HL-60 (cell line): ENCODE data around the gene ALAD.

Source experiments
- DNase-seq, 2 experiments: peaks; one replicate each; pipeline ENCODE4 v3.0.0-alpha.2; 2010 to 2020; ENCODE audit warnings: low read depth in 1 of 2, low spot score in 1 of 2
- H3K27ac ChIP-seq: fragments of 250-450 bp; sonication (Bioruptor Pico); replicated peaks from 2 replicates; pipeline ENCODE4 v1.5.1; 2020; ENCODE audit warnings: mild to moderate bottlenecking, moderate library complexity
- H3K27me3 ChIP-seq: fragments of 250-450 bp; sonication (Bioruptor Pico); 2 replicates; pipeline ENCODE4 v1.5.1; 2021; ENCODE audit warnings: mild to moderate bottlenecking, moderate library complexity; ENCODE audit not compliant: insufficient read depth, poor library complexity, severe bottlenecking
- H3K4me3 ChIP-seq: replicated peaks from 2 replicates; pipeline ENCODE4 v1.5.1; 2011; ENCODE audit warnings: mild to moderate bottlenecking, control low read depth, low read length; ENCODE audit not compliant: insufficient read depth
- GABPA ChIP-seq: IDR thresholded peaks from 2 replicates; pipeline ENCODE4 v1.6.1; 2012; ENCODE audit warnings: low read depth
- POLR2AphosphoS5 ChIP-seq: IDR thresholded peaks from 2 replicates; pipeline ENCODE4 v1.6.1; 2012; ENCODE audit warnings: low read depth
- SPI1 ChIP-seq: IDR thresholded peaks from 2 replicates; pipeline ENCODE4 v1.6.1; 2012; ENCODE audit warnings: low read depth, mild to moderate bottlenecking, borderline replicate concordance
- TF ChIP-seq, protein P1 (sequence below): IDR thresholded peaks from 2 replicates; pipeline ENCODE4 v1.6.1; 2012; ENCODE audit warnings: low read depth; ENCODE audit not compliant: insufficient replicate concordance
- TF ChIP-seq, protein P2 (sequence below): IDR thresholded peaks from one replicate; pipeline ENCODE4 v1.5.1; 2011; ENCODE audit warnings: low read length, control low read depth, inconsistent platforms; ENCODE audit not compliant: insufficient read depth

Gene ALAD

GRCh38 chr9:113343732-113344231 lies 57.3 kb downstream of the ALAD start:
- Histone ChIP-seq H3K27me3 (no peaks in the 10 kb centered on the region), H3K4me3 (no peak overlapping the region), H3K27ac (peak overlapping the region; percentile 19)
- peak in 1 of 2 experiments; percentile 66 for DNase-seq
- TF ChIP-seq, protein P1, sequence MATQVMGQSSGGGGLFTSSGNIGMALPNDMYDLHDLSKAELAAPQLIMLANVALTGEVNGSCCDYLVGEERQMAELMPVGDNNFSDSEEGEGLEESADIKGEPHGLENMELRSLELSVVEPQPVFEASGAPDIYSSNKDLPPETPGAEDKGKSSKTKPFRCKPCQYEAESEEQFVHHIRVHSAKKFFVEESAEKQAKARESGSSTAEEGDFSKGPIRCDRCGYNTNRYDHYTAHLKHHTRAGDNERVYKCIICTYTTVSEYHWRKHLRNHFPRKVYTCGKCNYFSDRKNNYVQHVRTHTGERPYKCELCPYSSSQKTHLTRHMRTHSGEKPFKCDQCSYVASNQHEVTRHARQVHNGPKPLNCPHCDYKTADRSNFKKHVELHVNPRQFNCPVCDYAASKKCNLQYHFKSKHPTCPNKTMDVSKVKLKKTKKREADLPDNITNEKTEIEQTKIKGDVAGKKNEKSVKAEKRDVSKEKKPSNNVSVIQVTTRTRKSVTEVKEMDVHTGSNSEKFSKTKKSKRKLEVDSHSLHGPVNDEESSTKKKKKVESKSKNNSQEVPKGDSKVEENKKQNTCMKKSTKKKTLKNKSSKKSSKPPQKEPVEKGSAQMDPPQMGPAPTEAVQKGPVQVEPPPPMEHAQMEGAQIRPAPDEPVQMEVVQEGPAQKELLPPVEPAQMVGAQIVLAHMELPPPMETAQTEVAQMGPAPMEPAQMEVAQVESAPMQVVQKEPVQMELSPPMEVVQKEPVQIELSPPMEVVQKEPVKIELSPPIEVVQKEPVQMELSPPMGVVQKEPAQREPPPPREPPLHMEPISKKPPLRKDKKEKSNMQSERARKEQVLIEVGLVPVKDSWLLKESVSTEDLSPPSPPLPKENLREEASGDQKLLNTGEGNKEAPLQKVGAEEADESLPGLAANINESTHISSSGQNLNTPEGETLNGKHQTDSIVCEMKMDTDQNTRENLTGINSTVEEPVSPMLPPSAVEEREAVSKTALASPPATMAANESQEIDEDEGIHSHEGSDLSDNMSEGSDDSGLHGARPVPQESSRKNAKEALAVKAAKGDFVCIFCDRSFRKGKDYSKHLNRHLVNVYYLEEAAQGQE, result no peak
- TF ChIP-seq, protein P2, sequence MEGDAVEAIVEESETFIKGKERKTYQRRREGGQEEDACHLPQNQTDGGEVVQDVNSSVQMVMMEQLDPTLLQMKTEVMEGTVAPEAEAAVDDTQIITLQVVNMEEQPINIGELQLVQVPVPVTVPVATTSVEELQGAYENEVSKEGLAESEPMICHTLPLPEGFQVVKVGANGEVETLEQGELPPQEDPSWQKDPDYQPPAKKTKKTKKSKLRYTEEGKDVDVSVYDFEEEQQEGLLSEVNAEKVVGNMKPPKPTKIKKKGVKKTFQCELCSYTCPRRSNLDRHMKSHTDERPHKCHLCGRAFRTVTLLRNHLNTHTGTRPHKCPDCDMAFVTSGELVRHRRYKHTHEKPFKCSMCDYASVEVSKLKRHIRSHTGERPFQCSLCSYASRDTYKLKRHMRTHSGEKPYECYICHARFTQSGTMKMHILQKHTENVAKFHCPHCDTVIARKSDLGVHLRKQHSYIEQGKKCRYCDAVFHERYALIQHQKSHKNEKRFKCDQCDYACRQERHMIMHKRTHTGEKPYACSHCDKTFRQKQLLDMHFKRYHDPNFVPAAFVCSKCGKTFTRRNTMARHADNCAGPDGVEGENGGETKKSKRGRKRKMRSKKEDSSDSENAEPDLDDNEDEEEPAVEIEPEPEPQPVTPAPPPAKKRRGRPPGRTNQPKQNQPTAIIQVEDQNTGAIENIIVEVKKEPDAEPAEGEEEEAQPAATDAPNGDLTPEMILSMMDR, result no peak
- TF ChIP-seq SPI1 (no peak), GABPA (no peak), POLR2AphosphoS5 (no peak)

GRCh38 chr9:113341712-113342410 lies 59.2 kb downstream of the ALAD start:
- no peak overlapping the region for H3K27ac ChIP-seq
- DNase-seq, result no peak
- TF ChIP-seq GABPA, result no peak
- TF ChIP-seq, protein P2, result no peak
- TF ChIP-seq POLR2AphosphoS5, result no peak
- TF ChIP-seq, protein P1, result no peak
- TF ChIP-seq SPI1, result no peak
- H3K27me3 ChIP-seq, result no peaks in the 10 kb centered on the region
- H3K4me3 ChIP-seq, result no peak overlapping the region

DNA sequence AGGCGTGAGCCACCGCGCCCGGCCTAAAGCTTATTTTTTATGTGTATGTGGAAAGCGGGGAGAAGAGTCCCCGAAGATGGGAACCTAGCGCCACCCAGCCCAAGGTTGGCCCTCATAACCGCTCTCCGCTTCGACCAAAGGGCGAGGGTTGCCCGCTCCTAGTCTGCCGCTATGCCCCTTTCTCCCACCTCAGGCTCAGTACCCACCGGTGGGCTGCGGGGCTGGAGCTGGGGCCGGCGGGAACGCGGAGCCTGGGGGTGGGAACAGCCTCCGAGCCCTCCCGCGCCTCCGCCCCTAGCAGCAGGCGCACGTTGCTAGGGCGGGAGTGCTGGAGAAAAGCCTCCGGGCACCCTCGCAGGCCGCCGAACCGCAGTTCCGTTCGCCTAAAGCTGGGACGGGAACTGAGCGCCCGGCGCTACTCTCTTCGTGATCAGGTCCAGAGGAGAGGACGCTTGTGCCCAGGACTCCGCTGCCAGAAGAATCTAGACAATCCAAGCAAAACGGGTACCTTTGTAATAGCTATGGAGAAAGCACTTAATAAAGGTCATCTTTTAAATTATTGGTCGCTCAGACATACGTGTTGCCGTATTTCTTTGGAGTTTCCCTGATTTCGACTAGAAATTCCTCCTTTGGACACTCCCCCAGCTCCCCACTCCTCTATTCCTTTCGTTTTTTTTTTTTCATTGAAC lies 60.9 kb downstream of the ALAD start, which contains the start of gene WDR31:
Gene WDR31, minus strand, starts transcription at position 265 of the 689 bp plus-strand sequence. CDS start 8,253 bp downstream, outside the sequence.
- DNase-seq, result peak; percentile 67 to 87
- Histone ChIP-seq H3K4me3 (peak within 1 kb of the TSS; percentile 73), H3K27me3 (no peaks in the 10 kb centered on the region), H3K27ac (peak within 1 kb of the TSS; percentile 61)
- TF ChIP-seq, protein P2, result no peak
- TF ChIP-seq, protein P1, result peak; percentile 42
- TF ChIP-seq GABPA (peak; percentile 87), POLR2AphosphoS5 (peak; percentile 71; the same call in 1 of the 2 replicates), SPI1 (peak; percentile 68; the same call in 1 of the 2 replicates)
